OCI-LY1 (cell line): ENCODE data around the gene MAP3K14.

Experiments
- CTCF ChIP-seq: fragments of 200-600 bp; sonication (generic), shearing (Covaris generic); IDR thresholded peaks from 2 replicates; pipeline ENCODE4 v1.5.1; 2017; ENCODE audit warnings: mild to moderate bottlenecking, antibody characterized with exemption, low read length, moderate library complexity, mixed read lengths
- EZH2 ChIP-seq: fragments of 200-600 bp; sonication (generic), shearing (Covaris generic); IDR thresholded peaks from 2 replicates; pipeline ENCODE4 v1.8.0; 2017; ENCODE audit warnings: borderline replicate concordance, mixed run types, mild to moderate bottlenecking, antibody characterized with exemption, low read length, moderate library complexity, mixed read lengths

GRCh38 chr17:45346216-45347015, 29.6 kb upstream of the MAP3K14 start:
- TF ChIP-seq CTCF: no peak
- no peak for TF ChIP-seq EZH2
